GM10266 (cell line): Measurements from ENCODE around the gene SWI5.

Experiments
- DNase-seq: peaks from one replicate; pipeline ENCODE4 v3.0.0; 2012; ENCODE audit errors: extremely low spot score
- CTCF ChIP-seq: IDR thresholded peaks from 2 replicates; pipeline ENCODE4 v1.5.1; 2012; ENCODE audit warnings: mild to moderate bottlenecking, low read depth; ENCODE audit not compliant: control insufficient read depth, insufficient read depth; ENCODE audit errors: missing control alignments

Gene SWI5

GRCh38 chr9:128296340-128297220 is 20.5 kb downstream of the SWI5 start:
- no peak for TF ChIP-seq CTCF
- no peak for DNase-seq

- DNase-seq: no peak
- TF ChIP-seq CTCF: no peak
These were observed 21.2 kb downstream of the SWI5 start for GRCh38 chr9:128297221-128297773.

GRCh38 chr9:128298535-128299482 is 22.7 kb downstream of the SWI5 start:
- no peak for DNase-seq
- TF ChIP-seq CTCF: no peak

- DNase-seq: no peak
- TF ChIP-seq CTCF: no peak
These were observed 28.3 kb downstream of the SWI5 start for GRCh38 chr9:128304136-128304970.

- TF ChIP-seq CTCF: no peak
- no peak for DNase-seq
These were observed 28.9 kb downstream of the SWI5 start for GRCh38 chr9:128304971-128305288.

- no peak for DNase-seq
- TF ChIP-seq CTCF: no peak
These were observed 33.5 kb downstream of the SWI5 start for GRCh38 chr9:128309551-128309950.
